Measurements from ENCODE around the gene GJA4.

The GJA4 gene

DNA sequence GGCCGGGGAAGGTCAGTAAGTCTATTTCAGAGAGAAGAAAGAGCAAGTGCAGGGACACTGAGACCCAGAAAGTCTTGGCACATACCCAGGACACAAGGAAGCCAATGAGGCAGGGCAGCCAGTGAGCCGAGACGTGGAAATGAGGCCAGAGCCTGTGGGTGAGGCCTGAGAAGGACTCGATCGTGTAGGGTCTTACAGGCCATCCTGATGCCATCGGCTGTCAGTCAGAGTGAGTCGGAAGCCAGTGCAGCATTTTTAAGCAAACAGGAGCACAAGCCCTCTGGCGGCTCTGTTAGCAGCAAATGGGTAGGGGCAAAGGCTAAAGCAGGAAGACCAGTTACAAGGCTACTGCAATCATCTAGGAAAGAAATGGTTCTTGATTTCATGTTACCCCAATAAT is 17.8 kb upstream of the GJA4 start:
- DNase-seq (ENCODE audit: low read depth, low spot score), result no peak
- TF ChIP-seq, protein P1, sequence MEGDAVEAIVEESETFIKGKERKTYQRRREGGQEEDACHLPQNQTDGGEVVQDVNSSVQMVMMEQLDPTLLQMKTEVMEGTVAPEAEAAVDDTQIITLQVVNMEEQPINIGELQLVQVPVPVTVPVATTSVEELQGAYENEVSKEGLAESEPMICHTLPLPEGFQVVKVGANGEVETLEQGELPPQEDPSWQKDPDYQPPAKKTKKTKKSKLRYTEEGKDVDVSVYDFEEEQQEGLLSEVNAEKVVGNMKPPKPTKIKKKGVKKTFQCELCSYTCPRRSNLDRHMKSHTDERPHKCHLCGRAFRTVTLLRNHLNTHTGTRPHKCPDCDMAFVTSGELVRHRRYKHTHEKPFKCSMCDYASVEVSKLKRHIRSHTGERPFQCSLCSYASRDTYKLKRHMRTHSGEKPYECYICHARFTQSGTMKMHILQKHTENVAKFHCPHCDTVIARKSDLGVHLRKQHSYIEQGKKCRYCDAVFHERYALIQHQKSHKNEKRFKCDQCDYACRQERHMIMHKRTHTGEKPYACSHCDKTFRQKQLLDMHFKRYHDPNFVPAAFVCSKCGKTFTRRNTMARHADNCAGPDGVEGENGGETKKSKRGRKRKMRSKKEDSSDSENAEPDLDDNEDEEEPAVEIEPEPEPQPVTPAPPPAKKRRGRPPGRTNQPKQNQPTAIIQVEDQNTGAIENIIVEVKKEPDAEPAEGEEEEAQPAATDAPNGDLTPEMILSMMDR (IDR thresholded peaks at IDR 0.05; ENCODE audit: insufficient read depth, low read length, missing control alignments), result no peak
- POLR2A ChIA-PET, result no interaction called here
- no peak overlapping the region for H3K4me3 ChIP-seq (ENCODE audit: low read depth, low read length)
- CTCF ChIA-PET, result no interaction called here

DNA sequence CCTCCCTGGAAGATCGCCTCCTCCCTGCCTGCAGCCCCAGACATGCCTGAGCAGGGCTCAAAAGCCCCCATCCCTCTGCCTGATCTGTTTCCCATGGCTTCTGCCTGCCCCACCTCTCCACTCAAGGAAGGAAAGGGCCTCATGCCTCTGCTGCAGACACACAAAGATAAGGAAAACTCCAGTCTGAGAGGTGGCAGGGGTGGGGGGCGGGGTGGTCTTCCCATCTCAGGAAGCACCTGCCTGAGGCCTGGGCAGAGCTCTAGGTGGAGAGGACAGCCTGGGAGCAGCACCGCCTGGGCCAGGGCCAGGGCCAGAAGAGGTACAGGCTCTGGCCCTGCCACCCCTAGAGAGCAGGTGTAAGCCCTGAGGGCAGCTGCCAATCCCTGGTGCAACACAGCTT is 15.9 kb upstream of the GJA4 start:
- DNase-seq (ENCODE audit: low read depth, low spot score), result no peak
- TF ChIP-seq, protein P1 (IDR thresholded peaks at IDR 0.05; ENCODE audit: insufficient read depth, low read length, missing control alignments), result no peak
- no peak overlapping the region for H3K4me3 ChIP-seq (ENCODE audit: low read depth, low read length)
- CTCF ChIA-PET, result interaction anchor here (1.8 kb wide), 1 partner anchor 10 kb away, joined by 8 read pairs; no protein-coding TSS in a partner anchor
- POLR2A ChIA-PET, result no interaction called here

- CTCF ChIA-PET, result interaction anchor here (1.2 to 2.1 kb wide), 3 partner anchors 11 to 75 kb away, joined by 3 to 10 read pairs (median 4); no protein-coding TSS in a partner anchor
- TF ChIP-seq, protein P1 (IDR thresholded peaks at IDR 0.05; ENCODE audit: insufficient read depth, low read length, missing control alignments), result no peak
- POLR2A ChIA-PET, result interaction anchor here (0.6 kb wide), 1 partner anchor 907 kb away, joined by 4 read pairs; no protein-coding TSS in a partner anchor
These were observed 15.1 kb upstream of the GJA4 start for GRCh38 chr1:34777519-34778321.

GRCh38 chr1:34778381-34778780 is 14.4 kb upstream of the GJA4 start:
- ChIA-PET CTCF (interaction anchor here (1.1 to 2.1 kb wide), 4 partner anchors 12 to 75 kb away, joined by 3 to 10 read pairs (median 4); no protein-coding TSS in a partner anchor), POLR2A (no interaction called here)
- no peak overlapping the region for H3K4me3 ChIP-seq (ENCODE audit: low read depth, low read length)
- DNase-seq (ENCODE audit: low read depth, low spot score), result no peak
- TF ChIP-seq, protein P1 (IDR thresholded peaks at IDR 0.05; ENCODE audit: insufficient read depth, low read length, missing control alignments), result no peak

More at GRCh38 chr1:34777519-34778321, 15.1 kb upstream of the GJA4 start:
- H3K4me3 ChIP-seq (ENCODE audit: low read depth, low read length), result no peak overlapping the region
- DNase-seq (ENCODE audit: low read depth, low spot score), result no peak

- H3K4me3 ChIP-seq (ENCODE audit: low read depth, low read length), result no peak overlapping the region
- ChIA-PET POLR2A (no interaction called here), CTCF (interaction anchor here (1.1 to 2.1 kb wide), 3 partner anchors 12 to 74 kb away, joined by 3 to 10 read pairs (median 4); no protein-coding TSS in a partner anchor)
- TF ChIP-seq, protein P1 (IDR thresholded peaks at IDR 0.05; ENCODE audit: insufficient read depth, low read length, missing control alignments), result no peak
- DNase-seq (ENCODE audit: low read depth, low spot score), result no peak
These were observed 13.8 kb upstream of the GJA4 start for GRCh38 chr1:34779005-34779404.

DNA sequence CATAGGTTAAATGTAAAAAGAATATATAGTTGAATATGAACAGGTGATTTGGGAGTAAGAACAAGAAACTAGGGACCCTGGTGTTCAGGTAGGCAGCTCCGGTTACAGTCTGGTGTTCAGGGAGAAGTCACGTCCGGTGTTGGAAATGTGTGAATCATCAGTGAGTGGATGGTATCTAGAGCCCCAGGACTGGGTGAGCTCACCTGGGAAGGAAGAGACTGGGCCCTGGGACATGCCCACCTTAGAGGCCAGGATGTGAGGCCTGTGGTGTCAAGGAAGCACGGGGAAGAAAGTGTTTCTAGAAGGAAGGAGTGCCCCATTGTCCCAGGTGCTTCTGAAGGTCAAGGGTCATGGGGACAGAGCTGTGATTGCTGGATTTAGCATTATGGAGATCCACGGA is 13.3 kb upstream of the GJA4 start:
- ChIA-PET POLR2A (no interaction called here), CTCF (interaction anchor here (2.1 to 3.2 kb wide), 2 partner anchors 73 kb away, joined by 10 to 15 read pairs; no protein-coding TSS in a partner anchor)
- H3K4me3 ChIP-seq (ENCODE audit: low read depth, low read length), result no peak overlapping the region
- TF ChIP-seq, protein P1 (IDR thresholded peaks at IDR 0.05; ENCODE audit: insufficient read depth, low read length, missing control alignments), result no peak
- DNase-seq (ENCODE audit: low read depth, low spot score), result no peak
